ENCODE results near the gene SFMBT2.

Gene SFMBT2

DNA sequence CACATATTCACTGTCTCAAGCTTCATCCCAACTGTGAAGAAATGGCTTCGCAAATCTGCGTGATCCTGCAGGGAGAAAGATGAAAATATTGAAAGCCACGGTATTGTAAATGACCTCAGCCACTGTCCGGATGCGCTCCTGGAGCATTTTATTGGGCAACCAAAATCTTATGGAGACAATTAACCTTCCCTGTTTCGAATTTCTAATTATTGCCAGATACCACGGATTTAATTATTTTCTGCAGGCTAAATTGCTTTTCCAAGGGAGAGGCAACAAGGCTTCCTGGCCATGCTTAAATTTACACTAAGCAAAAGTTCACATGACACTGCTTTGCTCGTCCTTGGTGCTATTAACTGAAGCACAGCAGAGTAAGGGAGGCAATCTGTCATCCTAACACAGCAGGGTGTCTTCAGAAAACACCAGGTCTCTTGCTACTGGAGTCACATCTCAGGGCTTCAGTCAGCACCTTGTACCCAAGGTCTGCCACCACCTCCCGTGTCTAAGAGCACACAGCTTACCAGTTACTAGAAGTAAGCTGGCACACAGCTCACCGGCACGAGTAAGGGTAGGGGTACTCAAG is 162.2 kb downstream of the SFMBT2 start:
- Histone ChIP-seq H3K36me3 (ENCODE audit: control insufficient read depth, insufficient read depth, low read length) (peaks cover 3% of the 10 kb centered on the region), H3K4me3 (replicated peaks; ENCODE audit: low read depth, low read length) (no peak overlapping the region), H3K27me3 (replicated peaks; ENCODE audit: control insufficient read depth, insufficient read depth, low read length) (no peaks in the 10 kb centered on the region)
- no peak for TF ChIP-seq CTCF (IDR thresholded peaks at IDR 0.05; ENCODE audit: insufficient read depth, low read length, poor library complexity, severe bottlenecking)
- DNase-seq (ENCODE audit: extremely low read depth, insufficient read length): no peak

DNA sequence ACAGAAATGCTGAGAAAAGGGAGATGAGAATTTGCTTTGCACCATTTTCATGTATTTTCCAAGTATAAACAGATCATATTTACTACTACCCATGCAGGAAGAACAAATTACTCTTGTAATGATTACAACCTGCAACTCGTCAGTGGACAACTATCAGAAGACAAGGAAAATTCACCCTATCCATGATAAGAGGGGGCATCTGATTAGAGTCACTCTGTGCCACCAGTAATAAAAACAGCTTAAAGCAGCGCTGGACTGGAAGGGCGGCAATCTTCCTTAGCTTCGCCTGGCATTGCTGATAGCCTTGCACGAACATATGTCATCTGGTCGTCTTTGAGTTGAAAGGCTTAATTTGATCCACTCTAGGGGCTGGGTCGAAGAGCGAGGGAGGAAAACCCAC is 162.7 kb downstream of the SFMBT2 start:
- no peak for DNase-seq (ENCODE audit: extremely low read depth, insufficient read length)
- no peak for TF ChIP-seq CTCF (IDR thresholded peaks at IDR 0.05; ENCODE audit: insufficient read depth, low read length, poor library complexity, severe bottlenecking)
- H3K27me3 ChIP-seq (replicated peaks; ENCODE audit: control insufficient read depth, insufficient read depth, low read length): no peaks in the 10 kb centered on the region

DNA sequence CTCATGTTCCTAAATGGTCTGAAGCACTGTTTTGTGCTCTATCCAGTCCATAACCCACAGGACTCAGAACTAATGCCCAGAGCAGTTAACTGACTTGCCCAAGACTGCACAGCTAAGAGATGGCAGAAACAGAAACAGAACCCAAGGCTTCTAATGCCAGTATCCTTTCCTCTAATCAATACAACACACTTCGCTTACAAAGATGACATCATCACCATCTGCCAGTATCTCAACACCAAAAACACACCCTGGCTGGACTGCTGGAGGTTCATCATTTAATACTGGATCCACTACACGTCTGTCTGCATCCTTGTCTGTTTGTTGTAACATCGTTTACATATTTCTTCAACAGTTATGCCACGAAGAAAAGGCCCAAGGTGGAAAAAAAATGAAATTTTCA is 165.3 kb downstream of the SFMBT2 start:
- no peak for TF ChIP-seq CTCF (IDR thresholded peaks at IDR 0.05; ENCODE audit: insufficient read depth, low read length, poor library complexity, severe bottlenecking)
- no peak for DNase-seq (ENCODE audit: extremely low read depth, insufficient read length)
- H3K27me3 ChIP-seq (replicated peaks; ENCODE audit: control insufficient read depth, insufficient read depth, low read length): no peaks in the 10 kb centered on the region
- H3K36me3 ChIP-seq (ENCODE audit: control insufficient read depth, insufficient read depth, low read length): peaks cover 5% of the 10 kb centered on the region; the same call in 1 of the 2 replicates
- H3K4me3 ChIP-seq (replicated peaks; ENCODE audit: low read depth, low read length): no peak overlapping the region

More for the DNA sequence above, 162.7 kb downstream of the SFMBT2 start:
- H3K4me3 ChIP-seq (replicated peaks; ENCODE audit: low read depth, low read length): no peak overlapping the region
- peaks cover 4% of the 10 kb centered on the region for H3K36me3 ChIP-seq (ENCODE audit: control insufficient read depth, insufficient read depth, low read length)

- DNase-seq (ENCODE audit: extremely low read depth, insufficient read length): no peak
- Histone ChIP-seq H3K27me3 (replicated peaks; ENCODE audit: control insufficient read depth, insufficient read depth, low read length) (no peaks in the 10 kb centered on the region), H3K36me3 (ENCODE audit: control insufficient read depth, insufficient read depth, low read length) (peaks cover 5% of the 10 kb centered on the region; the same call in 1 of the 2 replicates), H3K4me3 (replicated peaks; ENCODE audit: low read depth, low read length) (no peak overlapping the region)
- TF ChIP-seq CTCF (IDR thresholded peaks at IDR 0.05; ENCODE audit: insufficient read depth, low read length, poor library complexity, severe bottlenecking): no peak
Observed at GRCh38 chr10:7243873-7244272, 167.0 kb downstream of the SFMBT2 start.

DNA sequence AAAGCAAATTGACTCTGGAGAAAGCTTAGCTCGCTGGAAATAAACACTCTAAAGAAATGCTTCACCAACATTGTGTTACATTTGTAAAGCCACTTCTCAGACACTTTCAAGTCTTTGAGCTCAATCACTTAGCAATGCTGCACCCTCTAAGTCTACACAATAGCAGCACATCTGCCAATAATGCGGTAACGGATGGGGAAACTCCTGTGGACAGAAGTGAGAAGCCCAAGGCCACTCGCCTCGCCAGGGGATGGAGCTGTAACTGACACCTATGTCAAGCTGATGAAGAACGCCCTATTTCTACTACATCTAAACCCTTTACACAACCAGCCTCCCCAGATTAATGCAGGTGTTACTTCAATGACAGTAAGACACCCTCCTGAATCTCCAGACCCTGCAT is 167.7 kb downstream of the SFMBT2 start:
- no peak overlapping the region for H3K4me3 ChIP-seq (replicated peaks; ENCODE audit: low read depth, low read length)
- H3K27me3 ChIP-seq (replicated peaks; ENCODE audit: control insufficient read depth, insufficient read depth, low read length): no peaks in the 10 kb centered on the region
- no peak for DNase-seq (ENCODE audit: extremely low read depth, insufficient read length)
- peaks cover 3% of the 10 kb centered on the region; the same call in 1 of the 2 replicates for H3K36me3 ChIP-seq (ENCODE audit: control insufficient read depth, insufficient read depth, low read length)
- no peak for TF ChIP-seq CTCF (IDR thresholded peaks at IDR 0.05; ENCODE audit: insufficient read depth, low read length, poor library complexity, severe bottlenecking)

All from GM06990 (cell line).